ENCODE measurements around the gene SHANK2. TPM values are rescaled to one million over a fixed set of nuclear protein-coding genes. Genes with fewer than 3 reads are reported as not detected.

Gene SHANK2
- total RNA-seq, 1 donor from 2014 or later: 0.03 TPM

DNA sequence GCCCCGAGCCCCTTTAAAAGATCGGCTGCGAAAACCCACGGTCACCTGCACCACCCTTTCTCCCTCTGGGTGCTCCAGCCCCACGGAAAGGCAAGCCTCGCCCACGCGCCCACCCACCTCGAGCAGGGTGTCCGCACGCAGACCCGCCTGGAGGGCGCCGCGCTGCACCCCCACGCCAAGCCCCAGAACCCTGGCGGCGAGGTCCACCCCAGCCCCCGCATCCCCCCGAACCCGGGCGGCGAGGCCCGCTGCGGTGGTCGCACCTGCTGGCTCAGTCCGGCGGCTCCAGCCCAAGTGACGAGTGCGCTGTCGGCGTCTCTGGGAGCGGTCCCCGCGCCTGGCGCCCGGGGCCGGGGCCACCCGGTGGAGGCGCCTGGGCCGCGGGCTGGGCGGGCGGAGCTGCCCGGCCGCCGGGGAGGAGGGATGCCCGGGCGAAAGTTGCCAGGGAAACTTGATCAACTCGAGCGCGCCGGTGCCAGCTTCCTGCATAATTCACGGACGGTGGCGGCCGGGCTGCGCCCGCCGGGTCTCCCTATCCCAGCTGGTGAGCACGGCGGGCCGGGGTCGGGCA lies 1.1 kb downstream of the SHANK2 start:
- no peaks in the 10 kb centered on the region for H3K36me3 Mint-ChIP-seq (ENCODE audit: unreplicated experiment)
- no peak for DNase-seq (ENCODE audit: extremely low spot score, unreplicated experiment)
- H3K4me3 Mint-ChIP-seq (ENCODE audit: unreplicated experiment): peak overlapping the region; percentile 29
- no peak for TF ChIP-seq CTCF (IDR thresholded peaks at IDR 0.05)
- no peaks in the 10 kb centered on the region for H3K9me3 Mint-ChIP-seq (ENCODE audit: unreplicated experiment)
- H3K27me3 Mint-ChIP-seq (ENCODE audit: unreplicated experiment): peaks cover 55% of the 10 kb centered on the region
- peaks cover 15% of the 10 kb centered on the region for H3K4me1 Mint-ChIP-seq (ENCODE audit: unreplicated experiment)
- no peak overlapping the region for H3K27ac Mint-ChIP-seq (ENCODE audit: unreplicated experiment)

- peak overlapping the region; percentile 29 for H3K4me3 Mint-ChIP-seq (ENCODE audit: unreplicated experiment)
- no peak overlapping the region for H3K27ac Mint-ChIP-seq (ENCODE audit: unreplicated experiment)
- no peak for TF ChIP-seq CTCF (IDR thresholded peaks at IDR 0.05)
- no peaks in the 10 kb centered on the region for H3K36me3 Mint-ChIP-seq (ENCODE audit: unreplicated experiment)
- no peak for DNase-seq (ENCODE audit: extremely low spot score, unreplicated experiment)
- peaks cover 15% of the 10 kb centered on the region for H3K4me1 Mint-ChIP-seq (ENCODE audit: unreplicated experiment)
- peaks cover 50% of the 10 kb centered on the region for H3K27me3 Mint-ChIP-seq (ENCODE audit: unreplicated experiment)
- no peaks in the 10 kb centered on the region for H3K9me3 Mint-ChIP-seq (ENCODE audit: unreplicated experiment)
These were observed 1.7 kb downstream of the SHANK2 start for GRCh38 chr11:71250523-71251150.

- Mint-ChIP-seq H3K4me3 (ENCODE audit: unreplicated experiment) (no peak overlapping the region), H3K27ac (ENCODE audit: unreplicated experiment) (no peak overlapping the region), H3K27me3 (ENCODE audit: unreplicated experiment) (peaks cover 40% of the 10 kb centered on the region), H3K36me3 (ENCODE audit: unreplicated experiment) (no peaks in the 10 kb centered on the region), H3K4me1 (ENCODE audit: unreplicated experiment) (peaks cover 16% of the 10 kb centered on the region), H3K9me3 (ENCODE audit: unreplicated experiment) (no peaks in the 10 kb centered on the region)
- TF ChIP-seq CTCF (IDR thresholded peaks at IDR 0.05): no peak
- DNase-seq (ENCODE audit: extremely low spot score, unreplicated experiment): no peak
These were observed 3.1 kb downstream of the SHANK2 start for GRCh38 chr11:71249301-71249700.

- Mint-ChIP-seq H3K4me1 (ENCODE audit: unreplicated experiment) (peaks cover 16% of the 10 kb centered on the region), H3K4me3 (ENCODE audit: unreplicated experiment) (no peak overlapping the region), H3K9me3 (ENCODE audit: unreplicated experiment) (no peaks in the 10 kb centered on the region), H3K27me3 (ENCODE audit: unreplicated experiment) (peaks cover 36% of the 10 kb centered on the region), H3K27ac (ENCODE audit: unreplicated experiment) (no peak overlapping the region), H3K36me3 (ENCODE audit: unreplicated experiment) (no peaks in the 10 kb centered on the region)
- no peak for DNase-seq (ENCODE audit: extremely low spot score, unreplicated experiment)
- no peak for TF ChIP-seq CTCF (IDR thresholded peaks at IDR 0.05)
These were observed 3.7 kb downstream of the SHANK2 start for GRCh38 chr11:71248656-71249055.

DNA sequence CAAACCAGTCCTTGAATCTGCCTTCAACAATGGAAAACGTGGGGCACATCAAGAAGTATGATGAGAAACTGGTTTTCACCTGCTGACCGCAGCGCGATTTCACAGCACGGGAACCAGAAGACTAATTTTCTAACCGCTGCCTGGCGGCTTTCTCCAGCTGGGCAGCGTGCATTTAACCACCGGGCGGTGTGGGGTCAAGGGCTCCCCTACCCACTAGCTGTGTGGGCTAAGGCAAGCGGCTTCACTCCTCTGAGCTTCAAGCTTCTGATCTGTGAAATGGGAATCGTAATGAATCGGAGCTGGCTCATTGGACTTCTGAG lies 4.2 kb downstream of the SHANK2 start:
- Mint-ChIP-seq H3K4me1 (ENCODE audit: unreplicated experiment) (peaks cover 12% of the 10 kb centered on the region), H3K27ac (ENCODE audit: unreplicated experiment) (no peak overlapping the region), H3K27me3 (ENCODE audit: unreplicated experiment) (peaks cover 35% of the 10 kb centered on the region), H3K36me3 (ENCODE audit: unreplicated experiment) (no peaks in the 10 kb centered on the region), H3K9me3 (ENCODE audit: unreplicated experiment) (no peaks in the 10 kb centered on the region), H3K4me3 (ENCODE audit: unreplicated experiment) (no peak overlapping the region)
- TF ChIP-seq CTCF (IDR thresholded peaks at IDR 0.05): no peak
- no peak for DNase-seq (ENCODE audit: extremely low spot score, unreplicated experiment)
